ENCODE measurements around the gene SDK1.
"Not testable (repeated sequence)": the region's sequence is repeated elsewhere in the genome, so short reads cannot be mapped to it uniquely, and the experiment has no call there.

GRCh38 chr7:4094158-4094557 is 793.1 kb downstream of the SDK1 start:
- not testable (repeated sequence) for TF ChIP-seq CTCF, POLR2A (IDR thresholded peaks at IDR 0.05)
